Measurements from ENCODE around the gene FREM3.
"Not testable (repeated sequence)": the region's sequence is repeated elsewhere in the genome, so short reads cannot be mapped to it uniquely, and the experiment has no call there.

Gene FREM3

DNA sequence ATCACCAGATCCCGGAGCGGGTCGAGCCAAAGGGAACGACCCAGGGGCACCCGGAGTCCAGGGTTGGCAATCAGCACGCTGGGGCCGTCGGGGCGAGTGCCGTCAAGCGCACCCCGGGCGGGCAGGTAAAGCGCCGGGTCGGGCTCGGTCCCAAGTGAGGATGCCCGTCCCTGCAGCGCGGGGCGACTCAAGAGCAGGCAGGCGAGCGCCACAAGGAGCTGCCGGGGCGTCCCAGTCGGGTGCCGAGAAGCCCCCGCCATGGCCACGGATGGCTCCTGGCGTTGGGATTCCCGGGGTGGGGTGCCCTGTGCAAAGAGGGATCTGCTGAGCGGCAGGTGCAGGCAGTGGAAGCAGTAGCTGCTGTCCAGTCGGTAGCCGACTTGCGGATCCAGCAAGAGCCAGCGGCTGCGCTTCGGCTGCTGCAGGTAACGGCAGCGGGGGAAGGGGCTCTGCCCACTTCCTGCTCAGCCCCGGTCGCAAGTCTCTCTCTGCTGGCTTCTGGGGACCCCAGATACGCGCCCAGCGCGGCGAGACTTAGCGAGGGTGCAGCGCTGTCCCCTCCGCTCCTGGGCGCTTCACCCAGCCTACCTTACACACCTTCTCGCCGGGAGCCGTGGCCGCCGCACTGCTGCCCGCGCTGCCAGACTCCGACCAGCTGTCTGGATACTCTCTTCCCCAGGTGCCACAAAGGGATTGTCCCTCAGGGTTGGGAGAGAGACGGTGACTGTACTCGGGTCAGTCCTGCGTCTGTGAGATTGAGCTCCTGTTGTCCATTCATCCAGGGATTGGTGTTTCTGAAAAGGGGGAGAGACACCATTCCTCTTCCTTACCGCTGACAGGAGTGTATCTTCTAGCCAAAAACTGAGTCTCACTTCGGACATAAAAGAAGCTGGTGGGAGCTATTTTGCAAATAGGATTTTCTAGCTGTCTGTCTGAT, at the start of gene FREM3:
Gene FREM3 (minus strand): TSS at position 260 of the 937 bp plus-strand sequence. CDS start 0 bp downstream, at position 260.
- H3K36me3 Mint-ChIP-seq = no peaks in the 10 kb centered on the region
- no peaks in the 10 kb centered on the region for H3K9me3 Mint-ChIP-seq
- peak within 1 kb of the TSS; percentile 23 for H3K4me3 Mint-ChIP-seq
- H3K27me3 Mint-ChIP-seq = peaks cover 33% of the 10 kb centered on the region
- H3K4me1 Mint-ChIP-seq = peaks cover 8% of the 10 kb centered on the region
- no peak within 1 kb of the TSS for H3K27ac Mint-ChIP-seq

DNA sequence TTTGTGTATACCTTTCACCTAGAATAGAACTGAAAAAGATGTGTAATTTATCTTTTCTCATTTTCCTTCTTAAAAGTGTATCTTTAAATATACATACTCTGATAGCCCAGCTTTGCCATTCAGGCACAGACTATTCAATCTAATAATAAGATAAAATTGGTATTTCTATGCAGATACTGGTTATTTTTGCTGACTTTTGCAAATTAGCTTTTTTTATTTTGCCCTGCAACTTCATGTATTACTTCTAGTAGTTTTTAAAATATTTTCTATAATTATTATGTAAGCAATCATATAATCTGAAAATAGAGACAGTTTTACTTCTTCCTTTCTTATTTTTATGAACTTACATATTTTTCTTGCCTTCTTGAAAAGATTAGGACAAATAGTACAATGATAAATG, 45.4 kb upstream of the FREM3 start:
- no peak overlapping the region for H3K4me3 Mint-ChIP-seq
- H3K27me3 Mint-ChIP-seq = peaks cover 3% of the 10 kb centered on the region
- H3K36me3 Mint-ChIP-seq = no peaks in the 10 kb centered on the region
- H3K4me1 Mint-ChIP-seq = no peaks in the 10 kb centered on the region
- H3K9me3 Mint-ChIP-seq = no peaks in the 10 kb centered on the region
- H3K27ac Mint-ChIP-seq = no peak overlapping the region

DNA sequence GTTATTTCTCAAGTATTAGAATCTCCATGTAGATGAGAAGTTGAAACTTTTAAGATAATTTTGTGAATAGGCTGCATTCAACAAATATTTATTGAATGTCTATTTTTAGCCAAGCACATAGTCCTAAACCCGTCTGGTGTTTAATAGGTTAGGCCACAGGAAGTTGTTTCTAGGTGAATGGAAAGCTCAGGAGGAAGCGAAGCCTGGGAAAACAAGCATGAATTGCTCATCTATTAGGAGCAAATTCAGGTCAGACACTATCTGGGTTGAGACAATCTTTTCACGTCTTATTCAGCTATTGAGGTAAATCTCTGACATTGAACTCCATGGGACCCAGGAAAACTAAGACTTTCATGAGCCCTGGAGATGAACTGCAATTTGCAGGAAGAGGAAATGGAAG, 43.1 kb upstream of the FREM3 start:
- no peak overlapping the region for H3K27ac Mint-ChIP-seq
- no peak overlapping the region for H3K4me3 Mint-ChIP-seq
- H3K36me3 Mint-ChIP-seq = no peaks in the 10 kb centered on the region

DNA sequence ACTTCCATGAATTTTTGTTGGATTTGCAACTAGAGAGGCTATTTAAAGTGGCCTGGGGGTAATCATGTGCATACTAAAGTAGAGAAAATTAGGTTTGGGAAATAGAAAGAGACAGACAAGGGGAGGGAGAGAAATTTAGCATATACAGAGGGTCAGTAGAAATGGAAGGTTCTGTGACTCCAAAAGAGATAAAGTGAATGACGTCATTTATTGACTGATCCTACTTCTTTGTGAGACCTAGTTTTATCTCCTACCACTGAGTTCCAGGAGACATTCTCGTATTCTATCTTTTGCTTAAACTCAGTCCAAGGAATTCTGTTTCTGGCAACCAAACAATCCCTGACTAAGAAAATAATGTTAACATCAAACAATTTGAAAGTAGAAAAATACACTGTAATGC, 42.4 kb upstream of the FREM3 start:
- no peak overlapping the region for H3K27ac Mint-ChIP-seq

More for the DNA sequence above, 43.1 kb upstream of the FREM3 start:
- H3K9me3 Mint-ChIP-seq = no peaks in the 10 kb centered on the region
- no peaks in the 10 kb centered on the region for H3K4me1 Mint-ChIP-seq
- no peaks in the 10 kb centered on the region for H3K27me3 Mint-ChIP-seq

GRCh38 chr4:143736861-143737260, 36.4 kb upstream of the FREM3 start:
- no peaks in the 10 kb centered on the region for H3K9me3 Mint-ChIP-seq
- H3K4me1 Mint-ChIP-seq = no peaks in the 10 kb centered on the region
- H3K27ac Mint-ChIP-seq = no peak overlapping the region
- H3K4me3 Mint-ChIP-seq = no peak overlapping the region
- no peaks in the 10 kb centered on the region for H3K36me3 Mint-ChIP-seq
- no peaks in the 10 kb centered on the region for H3K27me3 Mint-ChIP-seq

More for the DNA sequence above, 42.4 kb upstream of the FREM3 start:
- Mint-ChIP-seq H3K4me1 (no peaks in the 10 kb centered on the region), H3K27me3 (no peaks in the 10 kb centered on the region), H3K9me3 (no peaks in the 10 kb centered on the region), H3K4me3 (no peak overlapping the region), H3K36me3 (no peaks in the 10 kb centered on the region)

- H3K27ac Mint-ChIP-seq = not testable (repeated sequence)
These were observed 35.6 kb upstream of the FREM3 start for GRCh38 chr4:143736061-143736460.

DNA sequence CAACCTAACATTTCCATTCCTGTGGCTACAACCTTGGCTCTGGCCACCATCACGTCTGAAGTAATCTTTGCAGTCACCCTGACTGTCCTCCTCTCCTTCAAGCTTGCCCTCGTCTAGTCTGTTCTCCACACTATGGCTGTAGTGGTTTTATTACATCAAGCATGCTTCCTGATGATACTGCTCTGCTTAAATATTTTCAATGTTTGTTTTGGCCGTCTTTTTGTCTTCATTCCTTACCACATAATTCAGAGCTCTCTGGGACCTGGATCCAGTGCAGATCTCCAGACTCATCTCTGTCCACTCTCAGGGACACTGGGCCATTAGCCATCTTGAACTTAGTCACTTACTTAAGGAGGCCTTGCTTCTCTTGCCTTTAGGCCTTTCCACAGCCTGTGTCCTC, 27.7 kb upstream of the FREM3 start:
- Mint-ChIP-seq H3K4me3 (no peak overlapping the region), H3K27me3 (no peaks in the 10 kb centered on the region), H3K4me1 (no peaks in the 10 kb centered on the region), H3K36me3 (no peaks in the 10 kb centered on the region), H3K9me3 (no peaks in the 10 kb centered on the region), H3K27ac (no peak overlapping the region)

More at GRCh38 chr4:143736061-143736460, 35.6 kb upstream of the FREM3 start:
- not testable (repeated sequence) for H3K4me3 Mint-ChIP-seq, H3K27me3 Mint-ChIP-seq, H3K36me3 Mint-ChIP-seq, H3K4me1 Mint-ChIP-seq, H3K9me3 Mint-ChIP-seq

DNA sequence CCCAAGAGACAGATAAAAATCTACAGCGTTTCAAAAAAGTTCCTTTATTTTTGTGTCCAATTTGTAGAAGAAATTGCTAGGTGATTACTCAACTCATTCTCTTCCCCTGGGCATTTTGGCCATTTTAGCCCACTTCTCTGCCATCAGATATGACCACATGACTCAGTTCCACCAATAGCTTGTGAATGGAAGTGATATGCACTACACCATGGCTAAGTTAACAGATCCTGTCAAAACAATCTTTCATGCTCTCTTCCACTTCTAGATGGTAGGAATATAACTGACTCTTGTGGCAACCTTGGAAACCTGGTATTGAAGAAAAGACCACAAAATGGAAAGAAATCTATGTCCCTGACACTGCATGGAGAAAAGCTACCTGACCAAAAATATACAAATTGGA, 26.2 kb upstream of the FREM3 start:
- Mint-ChIP-seq H3K9me3 (no peaks in the 10 kb centered on the region), H3K27ac (no peak overlapping the region), H3K36me3 (no peaks in the 10 kb centered on the region), H3K4me1 (no peaks in the 10 kb centered on the region), H3K27me3 (no peaks in the 10 kb centered on the region), H3K4me3 (no peak overlapping the region)

DNA sequence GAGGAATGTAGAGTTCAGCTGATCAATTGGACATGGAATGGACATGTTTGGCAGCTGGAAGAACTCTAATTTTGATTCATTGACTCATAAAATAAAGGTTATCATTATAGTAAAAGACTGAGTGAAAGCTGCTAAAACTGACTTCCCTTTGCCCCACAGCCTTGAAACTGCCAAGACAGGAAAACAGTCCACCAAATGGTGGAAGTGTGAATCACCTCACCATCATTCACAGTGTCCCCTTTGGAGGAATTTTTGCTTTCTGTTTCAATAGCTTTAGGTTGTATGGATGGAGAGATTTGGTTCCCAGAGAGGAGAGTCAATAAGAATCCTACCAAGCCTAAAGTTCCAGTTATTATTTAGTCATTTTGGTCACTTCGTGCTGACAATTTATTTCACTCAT, 20.8 kb upstream of the FREM3 start:
- no peaks in the 10 kb centered on the region for H3K9me3 Mint-ChIP-seq
- H3K27me3 Mint-ChIP-seq = no peaks in the 10 kb centered on the region
- no peaks in the 10 kb centered on the region for H3K4me1 Mint-ChIP-seq
- no peak overlapping the region for H3K4me3 Mint-ChIP-seq
- no peaks in the 10 kb centered on the region for H3K36me3 Mint-ChIP-seq
- no peak overlapping the region for H3K27ac Mint-ChIP-seq

GRCh38 chr4:143718748-143719147, 18.3 kb upstream of the FREM3 start:
- H3K4me1 Mint-ChIP-seq, H3K27me3 Mint-ChIP-seq, H3K9me3 Mint-ChIP-seq, H3K36me3 Mint-ChIP-seq, H3K27ac Mint-ChIP-seq, H3K4me3 Mint-ChIP-seq: not testable (repeated sequence)

DNA sequence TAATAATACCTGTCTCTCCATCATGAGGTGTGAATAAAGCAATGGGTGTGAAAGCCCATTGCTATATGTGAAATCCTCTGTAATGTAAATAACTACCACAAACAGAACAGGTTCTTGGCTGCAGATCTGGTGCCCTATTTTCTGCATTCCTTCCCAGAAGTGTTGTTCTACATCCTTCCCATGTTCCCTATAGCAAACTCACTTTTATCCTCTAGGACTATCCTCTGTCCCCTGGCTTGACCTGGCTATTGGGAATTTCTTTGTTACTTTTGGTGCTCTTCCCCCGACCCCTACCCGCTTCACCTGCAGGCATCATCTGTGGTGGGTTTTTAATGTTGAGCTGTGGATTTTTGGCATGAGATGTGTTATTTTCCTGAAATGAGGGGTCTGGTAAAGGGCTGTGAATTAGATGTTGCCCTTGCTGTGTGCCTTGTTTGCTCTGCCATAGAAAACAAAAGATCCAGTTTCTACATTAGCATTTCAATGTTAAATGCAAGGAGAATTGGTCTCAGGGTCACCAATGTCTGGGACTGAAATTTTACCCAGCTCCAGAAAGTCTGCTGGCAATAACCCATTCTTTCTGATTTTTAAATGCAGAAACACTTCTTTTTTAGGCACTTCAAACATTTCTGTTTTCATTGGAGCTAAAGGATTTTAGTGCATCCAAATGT, 13.6 kb upstream of the FREM3 start:
- Mint-ChIP-seq H3K36me3 (no peaks in the 10 kb centered on the region), H3K27ac (no peak overlapping the region), H3K9me3 (no peaks in the 10 kb centered on the region), H3K27me3 (no peaks in the 10 kb centered on the region), H3K4me3 (no peak overlapping the region), H3K4me1 (no peaks in the 10 kb centered on the region)

DNA sequence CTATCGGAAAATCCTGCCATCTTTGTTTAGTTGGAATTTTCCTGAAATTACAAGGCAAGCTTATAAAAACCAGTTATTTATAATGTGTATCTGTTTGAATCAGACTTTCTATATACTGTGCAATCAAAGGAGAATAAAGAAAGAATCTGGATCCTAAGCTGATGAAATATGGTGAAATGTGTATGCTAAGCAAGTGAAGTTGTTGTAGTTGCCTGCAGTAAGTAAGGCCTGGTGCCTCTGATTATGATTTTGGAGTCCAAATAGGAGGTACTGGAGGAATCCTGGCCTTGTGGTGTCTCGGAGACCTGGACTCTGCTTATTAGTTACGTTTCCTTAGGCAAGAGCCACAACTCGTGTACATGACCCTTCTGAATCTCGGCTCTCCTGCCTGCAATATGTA, 13.1 kb upstream of the FREM3 start:
- no peaks in the 10 kb centered on the region for H3K36me3 Mint-ChIP-seq
- no peaks in the 10 kb centered on the region for H3K4me1 Mint-ChIP-seq
- H3K27ac Mint-ChIP-seq = no peak overlapping the region
- no peaks in the 10 kb centered on the region for H3K27me3 Mint-ChIP-seq
- H3K4me3 Mint-ChIP-seq = no peak overlapping the region
- H3K9me3 Mint-ChIP-seq = no peaks in the 10 kb centered on the region

- no peaks in the 10 kb centered on the region for H3K9me3 Mint-ChIP-seq
- no peaks in the 10 kb centered on the region for H3K4me1 Mint-ChIP-seq
- H3K27me3 Mint-ChIP-seq = no peaks in the 10 kb centered on the region
- no peak overlapping the region for H3K27ac Mint-ChIP-seq
- H3K4me3 Mint-ChIP-seq = no peak overlapping the region
- no peaks in the 10 kb centered on the region for H3K36me3 Mint-ChIP-seq
These were observed 11.7 kb upstream of the FREM3 start for GRCh38 chr4:143712155-143712550.

- H3K36me3 Mint-ChIP-seq = no peaks in the 10 kb centered on the region
- H3K4me3 Mint-ChIP-seq = no peak overlapping the region
- no peak overlapping the region for H3K27ac Mint-ChIP-seq
- H3K27me3 Mint-ChIP-seq = no peaks in the 10 kb centered on the region
- H3K9me3 Mint-ChIP-seq = peaks cover 3% of the 10 kb centered on the region
- no peaks in the 10 kb centered on the region for H3K4me1 Mint-ChIP-seq
These were observed 11.2 kb upstream of the FREM3 start for GRCh38 chr4:143711543-143712154.

GRCh38 chr4:143701365-143701764, 890 bp upstream of the FREM3 start:
- Mint-ChIP-seq H3K36me3 (no peaks in the 10 kb centered on the region), H3K27ac (no peak overlapping the region), H3K4me3 (peak overlapping the region; percentile 23), H3K27me3 (peaks cover 33% of the 10 kb centered on the region), H3K4me1 (peaks cover 8% of the 10 kb centered on the region), H3K9me3 (no peaks in the 10 kb centered on the region)

GRCh38 chr4:143700046-143700415, 444 bp downstream of the FREM3 start:
- H3K9me3 Mint-ChIP-seq = no peaks in the 10 kb centered on the region
- peaks cover 33% of the 10 kb centered on the region for H3K27me3 Mint-ChIP-seq
- H3K36me3 Mint-ChIP-seq = no peaks in the 10 kb centered on the region
- H3K4me3 Mint-ChIP-seq = no peak overlapping the region
- H3K4me1 Mint-ChIP-seq = peaks cover 8% of the 10 kb centered on the region
- no peak overlapping the region for H3K27ac Mint-ChIP-seq

All from activated naive CD4-positive, alpha-beta T cell treated with anti-CD3 and anti-CD28 coated beads, Interleukin-2, amount 50 U/mL, for 24 hours (primary cell).